Activated T-cell treated with anti-CD3 and anti-CD28 coated beads, Interleukin-2, amount 50 U/mL, for 72 hours (primary cell): ENCODE data around the gene TGM3. TPM values are rescaled to one million over a fixed set of nuclear protein-coding genes. Genes with fewer than 3 reads are reported as not detected.

ENCODE experiments used
- ATAC-seq, 2 donors: fragments of 150-1000 bp; cut with Tn5 transposase; replicated peaks in 1 of 2; 2 replicates each; pipeline ENCODE4 v1.10.0; 2021; ENCODE audit warnings: moderate library complexity in 2 of 2, mild to moderate bottlenecking in 1 of 2
- DNase-seq, 2 donors: peaks; one replicate each; pipeline ENCODE4 v3.0.0; 2021 to 2022; ENCODE audit warnings: mixed read lengths in 1 of 2
- H3K27ac Mint-ChIP-seq: one replicate; pipeline ENCODE4 v1.8.0; 2022; ENCODE audit warnings: mild to moderate bottlenecking, moderate library complexity, mixed read lengths
- H3K27me3 Mint-ChIP-seq: one replicate; pipeline ENCODE4 v1.8.0; 2022; ENCODE audit warnings: low read depth, mixed read lengths
- H3K36me3 Mint-ChIP-seq, 2 donors: one replicate each; pipeline ENCODE4 v1.8.0; 2022; ENCODE audit warnings: mixed read lengths in 2 of 2, mild to moderate bottlenecking in 1 of 2; ENCODE audit not compliant: insufficient read depth in 2 of 2
- H3K4me1 Mint-ChIP-seq: one replicate; pipeline ENCODE4 v1.8.0; 2022; ENCODE audit warnings: low read depth, mixed read lengths
- H3K4me3 Mint-ChIP-seq, 2 donors: one replicate each; pipeline ENCODE4 v1.8.0; 2022; ENCODE audit warnings: mild to moderate bottlenecking in 2 of 2, mixed read lengths in 2 of 2, moderate library complexity in 2 of 2
- H3K9me3 Mint-ChIP-seq, 2 donors: one replicate each; pipeline ENCODE4 v1.8.0; 2022; ENCODE audit warnings: mixed read lengths in 2 of 2
- total RNA-seq, 2 donors: library from RNA; stranded (reverse); gene quantifications; one replicate each; pipeline ENCODE4 v1.2.3, GENCODE V29; 2022

TGM3 gene, protein sequence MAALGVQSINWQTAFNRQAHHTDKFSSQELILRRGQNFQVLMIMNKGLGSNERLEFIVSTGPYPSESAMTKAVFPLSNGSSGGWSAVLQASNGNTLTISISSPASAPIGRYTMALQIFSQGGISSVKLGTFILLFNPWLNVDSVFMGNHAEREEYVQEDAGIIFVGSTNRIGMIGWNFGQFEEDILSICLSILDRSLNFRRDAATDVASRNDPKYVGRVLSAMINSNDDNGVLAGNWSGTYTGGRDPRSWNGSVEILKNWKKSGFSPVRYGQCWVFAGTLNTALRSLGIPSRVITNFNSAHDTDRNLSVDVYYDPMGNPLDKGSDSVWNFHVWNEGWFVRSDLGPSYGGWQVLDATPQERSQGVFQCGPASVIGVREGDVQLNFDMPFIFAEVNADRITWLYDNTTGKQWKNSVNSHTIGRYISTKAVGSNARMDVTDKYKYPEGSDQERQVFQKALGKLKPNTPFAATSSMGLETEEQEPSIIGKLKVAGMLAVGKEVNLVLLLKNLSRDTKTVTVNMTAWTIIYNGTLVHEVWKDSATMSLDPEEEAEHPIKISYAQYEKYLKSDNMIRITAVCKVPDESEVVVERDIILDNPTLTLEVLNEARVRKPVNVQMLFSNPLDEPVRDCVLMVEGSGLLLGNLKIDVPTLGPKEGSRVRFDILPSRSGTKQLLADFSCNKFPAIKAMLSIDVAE
- not detected for total RNA-seq

- H3K27ac Mint-ChIP-seq: no peak within 1 kb of the TSS
- no peaks in the 10 kb centered on the region for H3K4me1 Mint-ChIP-seq
- peaks cover 9% of the 10 kb centered on the region for H3K27me3 Mint-ChIP-seq
- no peak for DNase-seq
- H3K9me3 Mint-ChIP-seq: no peaks in the 10 kb centered on the region
- ATAC-seq: no peak
- H3K4me3 Mint-ChIP-seq: no peak within 1 kb of the TSS
- H3K36me3 Mint-ChIP-seq: no peaks in the 10 kb centered on the region
Observed at GRCh38 chr20:2295886-2296515, at the start of gene TGM3. TSS of gene TGM3 (plus strand) at chr20:2296001. CDS start at chr20:2296064, 63 bp downstream.

- ATAC-seq: no peak
- DNase-seq: no peak
- H3K9me3 Mint-ChIP-seq: no peaks in the 10 kb centered on the region
- H3K4me1 Mint-ChIP-seq: no peaks in the 10 kb centered on the region
- no peaks in the 10 kb centered on the region for H3K36me3 Mint-ChIP-seq
- H3K4me3 Mint-ChIP-seq: no peak overlapping the region
- H3K27me3 Mint-ChIP-seq: peaks cover 16% of the 10 kb centered on the region
- no peak overlapping the region for H3K27ac Mint-ChIP-seq
Observed at GRCh38 chr20:2246069-2246491, 49.7 kb upstream of the TGM3 start.

GRCh38 chr20:2248837-2249236, 47.0 kb upstream of the TGM3 start:
- Mint-ChIP-seq H3K4me3 (no peak overlapping the region), H3K27ac (no peak overlapping the region), H3K4me1 (no peaks in the 10 kb centered on the region), H3K27me3 (peaks cover 10% of the 10 kb centered on the region), H3K9me3 (no peaks in the 10 kb centered on the region), H3K36me3 (no peaks in the 10 kb centered on the region)
- DNase-seq (no peak), ATAC-seq (no peak)

- DNase-seq (no peak), ATAC-seq (no peak)
- H3K27ac Mint-ChIP-seq: no peak overlapping the region
- no peaks in the 10 kb centered on the region for H3K36me3 Mint-ChIP-seq
- no peaks in the 10 kb centered on the region for H3K9me3 Mint-ChIP-seq
- H3K27me3 Mint-ChIP-seq: peaks cover 10% of the 10 kb centered on the region
- no peak overlapping the region for H3K4me3 Mint-ChIP-seq
- no peaks in the 10 kb centered on the region for H3K4me1 Mint-ChIP-seq
Observed at GRCh38 chr20:2249935-2250334, 45.9 kb upstream of the TGM3 start.

DNA sequence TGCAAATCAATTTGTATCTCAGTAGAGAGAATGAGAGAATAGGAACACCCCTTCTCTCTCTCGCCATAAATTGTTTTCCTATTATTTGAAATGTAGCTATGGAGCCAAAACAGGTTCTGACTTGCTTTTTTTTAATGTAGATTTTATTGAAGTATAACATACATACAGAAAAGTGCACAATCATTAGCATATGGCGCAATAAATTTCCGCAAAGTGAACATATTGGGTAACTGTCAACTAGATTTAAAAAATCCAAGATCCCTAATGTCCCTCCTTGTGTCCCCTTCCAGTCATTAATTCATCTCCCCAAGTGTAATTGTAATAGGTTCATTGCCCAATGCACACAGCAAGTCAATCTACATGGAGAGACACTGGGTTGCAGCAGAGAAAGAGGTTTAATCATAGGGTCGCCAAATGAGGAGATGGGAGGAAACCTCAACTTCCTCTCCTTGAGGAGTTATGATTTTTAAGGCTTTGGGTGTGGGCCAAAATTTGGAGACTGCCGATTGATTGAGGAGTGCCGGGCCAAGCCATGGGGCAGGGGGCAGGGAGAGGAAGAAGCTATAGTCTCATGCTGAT, 43.3 kb upstream of the TGM3 start:
- H3K27me3 Mint-ChIP-seq: peaks cover 10% of the 10 kb centered on the region
- H3K9me3 Mint-ChIP-seq: no peaks in the 10 kb centered on the region
- no peak for DNase-seq
- no peak overlapping the region for H3K4me3 Mint-ChIP-seq
- no peak overlapping the region for H3K27ac Mint-ChIP-seq
- ATAC-seq: no peak
- no peaks in the 10 kb centered on the region for H3K4me1 Mint-ChIP-seq
- no peaks in the 10 kb centered on the region for H3K36me3 Mint-ChIP-seq

DNA sequence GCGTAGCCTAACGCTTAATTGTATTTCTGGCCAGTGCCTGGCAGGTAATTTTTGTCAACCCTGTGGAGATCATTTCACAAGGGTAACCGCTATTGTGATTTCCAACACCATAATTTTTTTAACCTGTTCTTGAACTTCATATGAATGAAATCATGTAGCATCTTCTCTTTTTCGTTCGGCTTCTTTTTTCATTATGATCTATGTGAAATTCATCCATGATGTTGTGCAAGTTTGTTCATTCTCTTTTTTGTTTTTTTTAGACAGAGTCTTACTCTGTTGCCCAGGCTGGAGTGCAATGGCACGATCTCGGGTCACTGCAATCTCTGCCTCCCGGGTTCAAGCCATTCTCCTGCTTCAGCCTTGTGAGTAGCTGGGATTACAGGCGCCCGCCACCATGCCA, 42.5 kb upstream of the TGM3 start:
- Mint-ChIP-seq H3K4me3 (no peak overlapping the region), H3K9me3 (no peaks in the 10 kb centered on the region), H3K4me1 (no peaks in the 10 kb centered on the region), H3K27me3 (peaks cover 15% of the 10 kb centered on the region), H3K36me3 (no peaks in the 10 kb centered on the region), H3K27ac (no peak overlapping the region)
- DNase-seq: no peak
- no peak for ATAC-seq

GRCh38 chr20:2254333-2254732, 41.5 kb upstream of the TGM3 start:
- peaks cover 15% of the 10 kb centered on the region for H3K27me3 Mint-ChIP-seq
- no peak overlapping the region for H3K27ac Mint-ChIP-seq
- no peaks in the 10 kb centered on the region for H3K4me1 Mint-ChIP-seq
- no peaks in the 10 kb centered on the region for H3K9me3 Mint-ChIP-seq
- no peak overlapping the region for H3K4me3 Mint-ChIP-seq
- H3K36me3 Mint-ChIP-seq: no peaks in the 10 kb centered on the region
- DNase-seq (no peak), ATAC-seq (no peak)

GRCh38 chr20:2255926-2256531, 39.8 kb upstream of the TGM3 start:
- Mint-ChIP-seq H3K9me3 (no peaks in the 10 kb centered on the region), H3K27me3 (peaks cover 6% of the 10 kb centered on the region), H3K27ac (no peak overlapping the region), H3K4me1 (no peaks in the 10 kb centered on the region), H3K4me3 (no peak overlapping the region), H3K36me3 (no peaks in the 10 kb centered on the region)
- DNase-seq (no peak), ATAC-seq (no peak)

GRCh38 chr20:2259731-2260130, 36.1 kb upstream of the TGM3 start:
- no peak overlapping the region for H3K27ac Mint-ChIP-seq
- H3K27me3 Mint-ChIP-seq: peaks cover 6% of the 10 kb centered on the region
- H3K9me3 Mint-ChIP-seq: no peaks in the 10 kb centered on the region
- H3K36me3 Mint-ChIP-seq: no peaks in the 10 kb centered on the region
- no peak for ATAC-seq
- H3K4me3 Mint-ChIP-seq: no peak overlapping the region
- DNase-seq: no peak
- no peaks in the 10 kb centered on the region for H3K4me1 Mint-ChIP-seq

GRCh38 chr20:2260250-2260649, 35.6 kb upstream of the TGM3 start:
- Mint-ChIP-seq H3K9me3 (no peaks in the 10 kb centered on the region), H3K4me3 (no peak overlapping the region), H3K4me1 (no peaks in the 10 kb centered on the region), H3K36me3 (no peaks in the 10 kb centered on the region), H3K27ac (no peak overlapping the region), H3K27me3 (peaks cover 6% of the 10 kb centered on the region)
- ATAC-seq (no peak), DNase-seq (no peak)

GRCh38 chr20:2261046-2261485, 34.7 kb upstream of the TGM3 start:
- H3K36me3 Mint-ChIP-seq: no peaks in the 10 kb centered on the region
- no peak overlapping the region for H3K27ac Mint-ChIP-seq
- no peak for DNase-seq
- no peak overlapping the region for H3K4me3 Mint-ChIP-seq
- H3K4me1 Mint-ChIP-seq: no peaks in the 10 kb centered on the region
- no peak for ATAC-seq
- H3K27me3 Mint-ChIP-seq: peaks cover 11% of the 10 kb centered on the region
- no peaks in the 10 kb centered on the region for H3K9me3 Mint-ChIP-seq

- peaks cover 15% of the 10 kb centered on the region for H3K27me3 Mint-ChIP-seq
- no peaks in the 10 kb centered on the region for H3K4me1 Mint-ChIP-seq
- ATAC-seq: no peak
- H3K27ac Mint-ChIP-seq: no peak overlapping the region
- no peaks in the 10 kb centered on the region for H3K9me3 Mint-ChIP-seq
- DNase-seq: no peak
- H3K36me3 Mint-ChIP-seq: no peaks in the 10 kb centered on the region
- H3K4me3 Mint-ChIP-seq: no peak overlapping the region
Observed at GRCh38 chr20:2261629-2262028, 34.2 kb upstream of the TGM3 start.

DNA sequence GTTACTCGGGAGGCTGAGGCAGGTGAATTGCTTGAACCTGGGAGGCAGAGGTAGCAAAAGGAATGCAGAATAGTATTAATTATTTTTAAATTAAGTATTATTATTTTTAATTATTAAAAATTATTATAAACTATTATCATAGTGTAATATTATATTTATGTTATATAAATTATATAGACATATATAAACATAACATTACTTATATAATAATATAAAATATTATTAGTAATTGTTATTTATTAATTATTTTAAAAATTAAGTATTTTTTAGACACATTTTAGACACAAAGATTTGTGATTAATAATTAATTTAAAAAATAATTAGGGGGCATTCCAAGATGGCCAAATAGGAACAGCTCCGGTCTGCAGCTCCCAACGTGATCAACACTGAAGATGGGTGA, 31.7 kb upstream of the TGM3 start:
- Mint-ChIP-seq H3K9me3 (no peaks in the 10 kb centered on the region), H3K4me1 (no peaks in the 10 kb centered on the region), H3K4me3 (no peak overlapping the region), H3K36me3 (no peaks in the 10 kb centered on the region), H3K27me3 (peaks cover 23% of the 10 kb centered on the region), H3K27ac (no peak overlapping the region)
- ATAC-seq (no peak), DNase-seq (no peak)
